H1 (cell line): ENCODE measurements around the gene HK1. TPM values are rescaled to one million over a fixed set of nuclear protein-coding genes. Genes with fewer than 3 reads are reported as not detected.

Experiments used
- CTCF ChIA-PET: fragments of 300-600 bp; sonication (Branson Sonifier 250); formaldehyde crosslinking; loops from one replicate; lab custom pipeline; 2021; ENCODE audit not compliant: partially characterized antibody; lab: Charles Lee
- POLR2A ChIA-PET: fragments of 300-600 bp; sonication (Branson Sonifier 250); formaldehyde crosslinking; loops from one replicate; lab custom pipeline; 2021; ENCODE audit warnings: inconsistent platforms; ENCODE audit not compliant: partially characterized antibody; lab: Charles Lee
- DNase-seq, 2 experiments: peaks; one replicate each; pipeline versions ENCODE4 v3.0.0 to v3.0.0-alpha.2; 2010 to 2022; ENCODE audit warnings: low spot score in 2 of 2, low read depth in 1 of 2, mixed read lengths in 1 of 2
- FAIRE-seq: peaks from 2 replicates; lab custom pipeline; 2011; peaks lifted over from hg19 to GRCh38; lab: Jason Lieb, UNC
- H2AFZ ChIP-seq: 2 replicates; pipeline ENCODE4 v1.8.1; 2012; ENCODE audit warnings: low read length, inconsistent platforms
- H2AK5ac ChIP-seq: 2 replicates; pipeline ENCODE4 v1.6.1; 2013; ENCODE audit warnings: low read depth, low read length
- H2BK120ac ChIP-seq: replicated peaks from 2 replicates; pipeline ENCODE3; 2013; ENCODE audit warnings: low read depth, low read length, inconsistent platforms
- H2BK12ac ChIP-seq: 2 replicates; pipeline ENCODE4 v1.6.1; 2013; ENCODE audit warnings: low read depth, low read length
- H2BK15ac ChIP-seq: 2 replicates; pipeline ENCODE4 v1.6.1; 2013; ENCODE audit warnings: low read length
- H2BK20ac ChIP-seq: 2 replicates; pipeline ENCODE4 v1.6.1; 2013; ENCODE audit warnings: low read length
- H2BK5ac ChIP-seq: 2 replicates; pipeline ENCODE4 v1.6.1; 2013; ENCODE audit warnings: low read depth, low read length
- H3K14ac ChIP-seq: 2 replicates; pipeline ENCODE4 v1.6.1; 2013; ENCODE audit warnings: inconsistent platforms; ENCODE audit not compliant: insufficient read length
- H3K18ac ChIP-seq: 2 replicates; pipeline ENCODE4 v1.6.1; 2013; ENCODE audit warnings: low read length; ENCODE audit errors: extremely low read depth
- H3K23ac ChIP-seq: 2 replicates; pipeline ENCODE4 v1.6.1; 2013; ENCODE audit warnings: inconsistent platforms; ENCODE audit not compliant: insufficient read length
- H3K23me2 ChIP-seq: 2 replicates; pipeline ENCODE4 v1.6.1; 2013; ENCODE audit warnings: low read depth, low read length
- H3K27ac ChIP-seq: 2 replicates; pipeline ENCODE4 v1.6.1; 2011; ENCODE audit warnings: low read depth, low read length, inconsistent platforms
- H3K27me3 ChIP-seq, 4 experiments: replicated peaks in 1 of 4; 1 replicate in 1 of 4; 2 replicates in 3 of 4; pipeline versions ENCODE4 v1.6.1 to v1.8.1; 2011 to 2013; ENCODE audit warnings: low read length in 3 of 4, mild to moderate bottlenecking in 3 of 4, inconsistent platforms in 2 of 4, mixed read lengths in 2 of 4, moderate library complexity in 1 of 4; ENCODE audit not compliant: control insufficient read depth in 3 of 4, insufficient read depth in 3 of 4; ENCODE audit errors: extremely low read depth in 1 of 4
- H3K36me3 ChIP-seq, 4 experiments: 2 replicates each; pipeline versions ENCODE4 v1.6.1 to v1.8.1; 2011 to 2013; ENCODE audit warnings: mild to moderate bottlenecking in 4 of 4, low read length in 3 of 4, moderate library complexity in 2 of 4, control low read depth in 1 of 4, inconsistent platforms in 1 of 4; ENCODE audit not compliant: insufficient read depth in 4 of 4, control insufficient read depth in 2 of 4
- H3K4ac ChIP-seq: replicated peaks from 2 replicates; pipeline ENCODE3; 2013; ENCODE audit warnings: low read length, low read depth, mixed read lengths, inconsistent platforms; ENCODE audit not compliant: insufficient read length
- H3K4me1 ChIP-seq, 4 experiments: replicated peaks in 1 of 4; 1 replicate in 1 of 4; 2 replicates in 3 of 4; pipeline versions ENCODE4 v1.6.1 to v1.8.1; 2011 to 2013; ENCODE audit warnings: low read length in 3 of 4, inconsistent platforms in 2 of 4, mixed read lengths in 1 of 4; ENCODE audit not compliant: insufficient read depth in 4 of 4, control insufficient read depth in 3 of 4
- H3K4me2 ChIP-seq, 2 experiments: 2 replicates each; pipeline versions ENCODE4 v1.6.1 to v1.8.1; 2011 to 2013; ENCODE audit warnings: low read depth in 2 of 2, low read length in 2 of 2, control low read depth in 1 of 2, inconsistent platforms in 1 of 2, mild to moderate bottlenecking in 1 of 2; ENCODE audit not compliant: insufficient read depth in 1 of 2
- H3K4me3 ChIP-seq, 4 experiments: fragments of 200-600, 300-600 bp in 1 of 4; sonication (generic), shearing (Covaris generic), sonication (Bioruptor Twin) in 1 of 4; 2 replicates each; pipeline versions ENCODE4 v1.5.1 to v1.8.1; 2011 to 2016; ENCODE audit warnings: low read length in 4 of 4, low read depth in 3 of 4, control low read depth in 2 of 4, inconsistent platforms in 2 of 4, mild to moderate bottlenecking in 2 of 4, mixed read lengths in 1 of 4, moderate library complexity in 1 of 4; ENCODE audit not compliant: insufficient read depth in 2 of 4; ENCODE audit errors: extremely low read depth in 1 of 4
- H3K56ac ChIP-seq: replicated peaks from 2 replicates; pipeline ENCODE3; 2013; ENCODE audit warnings: low read depth, mild to moderate bottlenecking, mixed read lengths, low read length, inconsistent platforms; ENCODE audit not compliant: insufficient read length
- H3K79me1 ChIP-seq: 2 replicates; pipeline ENCODE4 v1.6.1; 2013; ENCODE audit warnings: low read depth, low read length, control low read depth
- H3K79me2 ChIP-seq, 2 experiments: 2 replicates each; pipeline versions ENCODE4 v1.6.1 to v1.8.1; 2012 to 2013; ENCODE audit warnings: low read length in 2 of 2, mild to moderate bottlenecking in 2 of 2, inconsistent platforms in 1 of 2; ENCODE audit not compliant: insufficient read depth in 2 of 2, control insufficient read depth in 1 of 2
- H3K9ac ChIP-seq, 4 experiments: replicated peaks in 1 of 4; 1 replicate in 1 of 4; 2 replicates in 3 of 4; pipeline versions ENCODE4 v1.6.1 to v1.8.1; 2011 to 2013; ENCODE audit warnings: low read depth in 3 of 4, low read length in 3 of 4, control low read depth in 2 of 4, mild to moderate bottlenecking in 2 of 4, moderate library complexity in 2 of 4, inconsistent platforms in 1 of 4; ENCODE audit errors: extremely low read depth in 1 of 4
- H3K9me3 ChIP-seq, 2 experiments: 2 replicates each; pipeline versions ENCODE4 v1.6.1 to v1.8.1; 2012 to 2013; ENCODE audit warnings: mild to moderate bottlenecking in 2 of 2, moderate library complexity in 2 of 2, control low read depth in 1 of 2, inconsistent platforms in 1 of 2, low read depth in 1 of 2, low read length in 1 of 2, mixed read lengths in 1 of 2; ENCODE audit not compliant: insufficient read depth in 2 of 2
- H4K20me1 ChIP-seq, 2 experiments: replicated peaks in 1 of 2; 2 replicates each; pipeline versions ENCODE3 to v1.8.1; 2011 to 2013; ENCODE audit warnings: inconsistent platforms in 2 of 2, low read length in 2 of 2, mild to moderate bottlenecking in 1 of 2; ENCODE audit not compliant: insufficient read depth in 2 of 2, control insufficient read depth in 1 of 2
- H4K5ac ChIP-seq: 2 replicates; pipeline ENCODE4 v1.6.1; 2013; ENCODE audit warnings: low read length, low read depth, mixed read lengths, inconsistent platforms; ENCODE audit not compliant: insufficient read length
- H4K8ac ChIP-seq: 2 replicates; pipeline ENCODE4 v1.8.0; 2013; ENCODE audit warnings: mild to moderate bottlenecking, moderate library complexity, low read length, inconsistent platforms; ENCODE audit not compliant: insufficient read depth; ENCODE audit errors: extremely low read depth
- H4K91ac ChIP-seq: replicated peaks from 2 replicates; pipeline ENCODE3; 2013; ENCODE audit warnings: low read length, mixed read lengths, inconsistent platforms; ENCODE audit not compliant: insufficient read length
- BCL11A ChIP-seq, 2 experiments: IDR thresholded peaks; one replicate each; pipeline ENCODE4 v1.6.1; 2011; ENCODE audit warnings: low read depth in 2 of 2, low read length in 2 of 2, mild to moderate bottlenecking in 2 of 2
- CTCF ChIP-seq, 3 experiments: IDR thresholded peaks; 1 replicate in 2 of 3; 2 replicates in 1 of 3; pipeline versions ENCODE4 v1.5.1 to v1.6.1; 2011; ENCODE audit warnings: low read length in 3 of 3, mild to moderate bottlenecking in 3 of 3, inconsistent platforms in 2 of 3, low read depth in 1 of 3, moderate library complexity in 1 of 3; ENCODE audit not compliant: insufficient read depth in 1 of 3; ENCODE audit errors: control extremely low read depth in 1 of 3
- GABPA ChIP-seq: IDR thresholded peaks from 2 replicates; pipeline ENCODE4 v1.6.1; 2011; ENCODE audit warnings: mild to moderate bottlenecking, low read length, moderate library complexity, borderline replicate concordance; ENCODE audit not compliant: insufficient read depth
- JUN ChIP-seq: IDR thresholded peaks from 2 replicates; pipeline ENCODE4 v1.6.1; 2011; ENCODE audit warnings: low read depth, mild to moderate bottlenecking, improper control_type of control experiment, low read length
- NANOG ChIP-seq: IDR thresholded peaks from 2 replicates; pipeline ENCODE4 v1.6.1; 2011; ENCODE audit warnings: low read length, low read depth, mild to moderate bottlenecking, inconsistent platforms; ENCODE audit not compliant: insufficient read depth, poor library complexity, severe bottlenecking
- NRF1 ChIP-seq: IDR thresholded peaks from 2 replicates; pipeline ENCODE4 v1.6.1; 2011; ENCODE audit warnings: mild to moderate bottlenecking, low read depth, low read length, improper control_type of control experiment
- RAD21 ChIP-seq, 2 experiments: IDR thresholded peaks in 1 of 2; conservative IDR thresholded peaks in 1 of 2; 2 replicates each; pipeline ENCODE4 v1.6.1; 2011; ENCODE audit warnings: low read depth in 2 of 2, low read length in 2 of 2, improper control_type of control experiment in 1 of 2, inconsistent platforms in 1 of 2, mild to moderate bottlenecking in 1 of 2, moderate library complexity in 1 of 2
- SIRT6 ChIP-seq: IDR thresholded peaks from one replicate; pipeline ENCODE4 v1.7.1; 2012; ENCODE audit warnings: low read length, inconsistent platforms
- SP2 ChIP-seq: IDR thresholded peaks from 2 replicates; pipeline ENCODE4 v1.6.1; 2012; ENCODE audit warnings: mild to moderate bottlenecking, low read length, inconsistent platforms
- TCF12 ChIP-seq: IDR thresholded peaks from 2 replicates; pipeline ENCODE4 v1.6.1; 2011; ENCODE audit warnings: low read depth, mild to moderate bottlenecking, low read length
- WGBS, 2 experiments: shearing (Covaris generic) in 1 of 2; methylation state at CpG; one replicate each; pipeline versions ENCODE4 v1.1.6 to v1.1.7; 2013 to 2015; ENCODE audit warnings: low lambda C conversion rate in 2 of 2, mixed read lengths in 2 of 2, inconsistent platforms in 1 of 2, low coverage in 1 of 2, missing lambda C conversion rate in 1 of 2; ENCODE audit not compliant: insufficient replicate concordance in 2 of 2, insufficient coverage in 1 of 2, insufficient read length in 1 of 2; ENCODE audit errors: extremely low coverage in 1 of 2, missing lambda C conversion rate in 1 of 2; 5-methylcytosine and 5-hydroxymethylcytosine counted together
- polyA plus RNA-seq, 7 experiments: library from polyadenylated mRNA; depleted of rRNA in 3 of 7; stranded (reverse) in 5 of 7; unstranded in 2 of 7; fragments of >200 nt in 5 of 7; fragments of 200-250 nt in 2 of 7; gene quantifications; 1 replicate in 5 of 7; 2 replicates in 1 of 7; 4 replicates in 1 of 7; pipeline versions ENCODE4 v1.2.1 to v1.2.3, GENCODE V29; 2011 to 2013; ENCODE audit warnings: missing spikeins in 2 of 7, mixed read lengths in 2 of 7
- total RNA-seq: library from RNA; stranded (reverse); fragmentation: NEBNext Ultra II Directional; extraction: Animal tissue kit (Norgen Biotek cat#: 25700); gene quantifications from 2 replicates; pipeline ENCODE4 v1.2.1, GENCODE V29; 2021

The HK1 gene
- total and polyA plus RNA-seq, 2 of the 8 experiments (the other 6 are each of a cell fraction or from before 2014, with no cell fraction given) = 55.8 to 247 TPM

DNA sequence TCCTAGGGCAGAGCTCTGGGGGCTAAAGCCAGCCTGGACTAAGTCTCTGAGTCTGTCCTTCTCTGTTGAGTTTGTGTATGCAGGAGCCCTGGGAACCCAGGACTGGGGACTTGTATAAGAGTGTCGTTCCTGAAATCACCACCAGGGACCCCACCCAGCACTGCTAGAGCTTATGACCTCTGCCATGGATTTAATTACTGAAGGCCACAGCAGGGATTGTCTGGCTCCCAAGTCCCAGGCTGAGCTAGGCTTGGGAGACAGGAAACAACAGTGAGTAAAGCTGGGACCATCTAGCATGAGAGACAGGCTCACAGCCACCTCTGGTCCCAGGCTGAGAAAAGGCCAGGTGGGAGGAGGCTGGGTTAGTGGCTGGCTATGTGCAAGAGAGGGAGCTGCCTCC, 171.5 kb downstream of the HK1 start:
- TF ChIP-seq NRF1 (no peak), BCL11A (IDR thresholded peaks at IDR 0.05; ENCODE audit: low read depth in 2 of 2, low read length in 2 of 2) (no peak), GABPA (no peak), CTCF (IDR thresholded peaks at IDR 0.05; ENCODE audit: control extremely low read depth in 1 of 3, insufficient read depth in 1 of 3, low read depth in 1 of 3, low read length in 3 of 3) (peak; percentile 53 to 79 (median 59)), TCF12 (no peak), SIRT6 (no peak), NANOG (no peak), RAD21 (IDR thresholded peaks at IDR 0.05 in 1 of 2, conservative IDR thresholded peaks at IDR 0.05 in 1 of 2; ENCODE audit: low read depth in 2 of 2, low read length in 2 of 2) (peak; percentile 39 to 60; a peak in 3 of 4 replicates), SP2 (no peak), JUN (no peak)
- peak; percentile 39 to 66 for DNase-seq
- no peak overlapping the region for H3K18ac ChIP-seq
- no peak overlapping the region for H3K56ac ChIP-seq
- no peak overlapping the region for H3K14ac ChIP-seq
- H2AK5ac ChIP-seq = no peak overlapping the region
- no peak overlapping the region for H4K5ac ChIP-seq
- H3K9me3 ChIP-seq = no peaks in the 10 kb centered on the region
- no peak overlapping the region for H2BK15ac ChIP-seq
- CTCF ChIA-PET = interaction anchor here (0.6 to 8.7 kb wide), 30 partner anchors 10 to 605 kb away, joined by 3 to 150 read pairs (median 4); partner anchors contain the start of gene TACR2
- H3K9ac ChIP-seq = no peak overlapping the region
- H3K4me3 ChIP-seq = no peak overlapping the region
- H2BK5ac ChIP-seq = no peak overlapping the region
- no peaks in the 10 kb centered on the region for H3K79me1 ChIP-seq
- H2BK12ac ChIP-seq = no peak overlapping the region
- no peak overlapping the region for H3K4me2 ChIP-seq
- no peak overlapping the region for H2AFZ ChIP-seq
- no peaks in the 10 kb centered on the region for H3K36me3 ChIP-seq
- H2BK120ac ChIP-seq = no peak overlapping the region
- H3K79me2 ChIP-seq = no peaks in the 10 kb centered on the region
- peaks cover 11% of the 10 kb centered on the region for H3K23me2 ChIP-seq
- H2BK20ac ChIP-seq = no peak overlapping the region
- H4K91ac ChIP-seq = no peak overlapping the region
- H3K27ac ChIP-seq = no peak overlapping the region
- POLR2A ChIA-PET = no interaction called here
- WGBS, 2 experiments = 0% methylated on average over 1 of the region's 1 CpG; no CpG with 5 or more reads in 1 of the 2 experiments
- H3K23ac ChIP-seq = no peak overlapping the region
- H3K4ac ChIP-seq = no peak overlapping the region
- H3K27me3 ChIP-seq = peaks cover 8 to 26% (median 16%) of the 10 kb centered on the region in 4 experiments
- no peak overlapping the region for H4K8ac ChIP-seq
- FAIRE-seq = peak; percentile 36
- peaks cover 4 to 7% of the 10 kb centered on the region in 2 experiments for H4K20me1 ChIP-seq
- peaks cover 0 to 10% (median 4%) of the 10 kb centered on the region in 4 experiments; a peak in 5 of 7 replicates for H3K4me1 ChIP-seq
